Left colon (tissue), 2 donors: Measurements from ENCODE around the gene ST7L. TPM values are rescaled to one million over a fixed set of nuclear protein-coding genes. Genes with fewer than 3 reads are reported as not detected.

ENCODE experiments used
- ATAC-seq: fragments of 200-7000 bp; cut with Tn5 transposase; one replicate; pipeline ENCODE4 v1.9.1; 2020; ENCODE audit warnings: mild to moderate bottlenecking, moderate library complexity
- DNase-seq, 2 donors: peaks; one replicate each; pipeline ENCODE4 v3.0.0-alpha.2; 2020
- intact Hi-C, 2 donors: fragments of 100-400 bp; cut with DNase I in 1 of 2; cut with micrococcal nuclease in 1 of 2; formaldehyde crosslinking; loops; one replicate each; pipeline versions ENCODE4 v1.11.2 to v1.14.0; 2022; cut with DNase I, micrococcal nuclease
- total RNA-seq, 2 donors: library from RNA; stranded (reverse); fragmentation: NEBNext Ultra II Directional; extraction: Animal tissue kit (Norgen Biotek cat#: 25700); gene quantifications; one replicate each; pipeline ENCODE4 v1.2.1, GENCODE V29; 2021
- donor health status: DM: no; HTN: no; CAD: no.
- donor health status: DM: yes; HTN: yes; CAD: no.

Gene ST7L
- total RNA-seq, 2 donors from 2014 or later: 15.5 to 16.1 TPM

DNA sequence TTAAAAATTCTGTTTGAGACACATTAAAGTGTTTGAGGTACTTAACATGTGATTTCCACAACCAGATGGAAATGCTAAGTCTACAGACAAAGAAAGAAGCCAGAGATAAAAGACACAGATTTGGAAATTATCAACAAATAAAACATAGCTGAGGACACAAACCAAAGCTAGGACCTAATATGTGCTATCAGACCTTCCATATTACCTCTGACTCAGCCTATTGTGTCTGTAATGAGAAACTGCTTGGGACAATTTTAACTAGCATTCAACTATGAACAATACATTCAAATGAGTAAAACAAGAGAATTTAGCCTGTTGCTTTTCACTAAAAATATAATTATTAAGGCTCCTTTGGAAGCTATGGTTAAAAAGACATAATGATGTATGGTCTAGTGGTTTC, 55.6 kb downstream of the ST7L start:
- intact Hi-C loops: no loop called here
- ATAC-seq: no peak

DNA sequence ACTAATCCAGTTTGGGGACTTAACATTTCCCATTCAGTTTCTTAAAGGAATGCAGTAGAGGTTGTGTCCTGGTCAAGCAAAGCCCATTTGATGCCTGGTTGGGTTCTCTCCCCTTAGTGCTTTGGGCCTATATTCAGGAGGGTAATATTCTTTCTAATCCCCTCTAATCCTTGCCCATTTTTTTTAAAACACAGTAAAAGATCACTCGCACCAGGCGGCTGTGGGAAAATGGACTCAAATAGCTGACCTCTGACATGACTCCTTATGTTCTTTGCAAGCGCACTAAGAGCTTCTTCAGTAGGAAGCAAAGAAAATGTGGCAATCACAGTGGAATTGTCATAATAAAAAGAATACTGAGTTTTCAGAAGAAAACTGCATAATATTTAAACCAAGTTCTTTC, 60.3 kb downstream of the ST7L start:
- intact Hi-C loops: no loop called here
- DNase-seq: no peak
- no peak for ATAC-seq

More for the DNA sequence above, 55.6 kb downstream of the ST7L start:
- no peak for DNase-seq

DNA sequence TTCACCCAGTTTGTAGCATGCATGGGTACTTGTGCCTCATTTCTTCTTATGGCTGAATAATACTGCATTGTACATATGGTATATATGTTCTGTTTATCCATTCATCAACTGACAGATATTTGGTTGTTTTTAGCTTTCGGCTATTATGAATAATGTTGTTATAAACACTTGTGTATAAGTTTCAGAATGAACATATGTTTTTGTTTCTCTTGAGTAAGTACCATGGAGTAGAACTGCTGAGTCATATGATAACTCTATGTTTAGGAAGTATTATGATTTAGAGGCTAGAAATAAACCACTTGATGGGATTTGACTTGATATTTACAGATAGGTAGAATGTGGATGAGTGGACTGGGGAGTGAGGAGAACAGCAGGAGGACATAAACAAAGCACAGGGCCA, 61.6 kb downstream of the ST7L start:
- intact Hi-C loops: no loop called here
- DNase-seq (no peak), ATAC-seq (no peak)

DNA sequence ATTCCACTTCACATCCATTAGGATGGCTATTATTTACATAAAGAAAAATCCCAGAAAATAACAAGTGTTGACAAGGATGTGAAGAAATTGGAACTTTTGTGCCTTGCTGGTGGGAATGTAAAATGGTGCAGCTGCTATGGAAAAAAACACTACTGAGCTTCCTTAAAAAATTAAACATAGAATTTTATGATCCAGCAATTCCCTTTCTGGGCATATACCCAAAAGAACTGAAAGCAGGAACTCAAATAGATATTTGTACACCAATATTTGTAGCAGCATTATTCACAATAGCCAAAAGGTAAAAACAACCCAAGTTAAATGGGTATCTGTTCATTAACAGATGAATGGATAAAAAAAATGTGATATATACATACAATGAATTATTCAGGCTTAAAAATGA, 64.5 kb downstream of the ST7L start:
- ATAC-seq: peak; percentile 24
- intact Hi-C loops: no loop called here
- no peak for DNase-seq

DNA sequence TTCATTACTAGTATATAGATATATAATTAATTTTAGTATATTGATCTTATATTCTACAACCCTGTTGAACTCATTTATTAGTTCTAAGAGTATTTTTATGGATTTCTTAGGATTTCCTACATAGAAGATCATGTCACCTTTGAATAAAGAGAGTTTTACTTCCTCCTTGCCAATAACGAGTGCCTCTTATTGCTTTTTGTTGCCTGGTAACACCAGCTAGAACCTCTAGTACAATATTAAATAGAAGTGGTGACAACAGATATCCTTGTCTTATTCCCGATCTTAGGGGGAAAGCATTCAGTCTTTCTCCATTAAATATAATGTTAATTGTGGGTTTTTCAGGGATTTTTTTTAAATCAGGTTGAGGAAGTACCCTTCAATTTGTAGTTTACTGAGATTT, 69.4 kb downstream of the ST7L start:
- peak; percentile 87 for ATAC-seq
- no peak for DNase-seq
- intact Hi-C loops: no loop called here

DNA sequence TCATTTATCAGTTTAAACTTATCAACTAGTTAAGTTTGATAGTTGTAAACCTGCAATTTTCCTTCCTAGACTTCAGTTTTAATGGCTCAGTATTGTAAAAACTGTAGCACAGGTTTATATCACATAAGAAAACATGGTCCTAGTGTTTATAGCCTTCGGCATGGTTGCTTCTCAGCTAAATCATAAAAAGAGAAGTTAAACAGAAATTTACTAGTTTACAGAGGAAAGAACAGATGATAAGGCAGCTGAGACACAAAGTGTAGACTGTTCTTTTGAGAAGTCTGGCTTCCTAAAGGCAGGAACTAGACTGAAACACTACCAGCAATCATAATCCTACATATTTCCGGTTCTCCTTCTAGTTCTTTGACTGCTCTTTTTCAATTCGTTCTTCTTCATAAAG, 70.4 kb downstream of the ST7L start:
- DNase-seq (no peak), ATAC-seq (peak; percentile 87)
- intact Hi-C loops: no loop called here

DNA sequence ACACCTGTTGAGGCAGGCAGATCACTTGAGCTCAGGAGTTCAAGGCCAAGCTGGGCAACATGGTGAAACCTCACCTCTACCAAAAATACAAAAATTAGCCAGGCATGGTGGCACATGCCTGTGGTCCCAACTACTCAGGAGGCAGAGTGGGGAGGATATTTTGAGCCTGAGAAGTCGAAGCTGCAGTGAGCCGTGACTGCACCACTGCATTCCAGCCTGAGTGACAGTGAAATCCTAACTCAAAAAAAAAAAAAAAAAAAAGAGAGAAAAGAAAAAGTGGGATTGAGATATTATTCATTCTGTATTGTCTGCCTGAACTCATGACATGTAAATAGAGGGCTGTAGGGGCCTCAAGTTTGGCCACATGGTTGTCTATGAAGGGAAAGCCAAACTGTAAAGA, 72.9 kb downstream of the ST7L start:
- no peak for ATAC-seq
- intact Hi-C loops: no loop called here
- DNase-seq: no peak

DNA sequence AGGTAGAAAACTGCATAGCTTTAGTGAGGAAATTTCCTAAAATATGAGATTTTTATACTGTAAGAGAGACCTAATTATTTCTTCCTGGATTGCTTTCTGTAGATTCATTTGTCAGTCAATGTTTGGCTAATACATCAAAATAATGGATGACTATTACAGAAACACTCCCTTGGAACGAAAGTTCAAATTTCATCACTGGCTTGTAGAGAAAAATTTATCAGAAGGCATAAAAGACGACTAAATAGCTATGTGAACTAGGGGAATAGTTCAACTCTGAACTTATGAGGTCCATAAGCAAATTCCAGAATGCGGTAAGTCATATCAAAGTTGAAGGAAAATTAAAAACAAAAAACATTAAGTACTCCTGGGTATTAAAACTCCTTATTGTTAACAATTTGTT, 74.2 kb downstream of the ST7L start:
- DNase-seq: no peak
- no peak for ATAC-seq

DNA sequence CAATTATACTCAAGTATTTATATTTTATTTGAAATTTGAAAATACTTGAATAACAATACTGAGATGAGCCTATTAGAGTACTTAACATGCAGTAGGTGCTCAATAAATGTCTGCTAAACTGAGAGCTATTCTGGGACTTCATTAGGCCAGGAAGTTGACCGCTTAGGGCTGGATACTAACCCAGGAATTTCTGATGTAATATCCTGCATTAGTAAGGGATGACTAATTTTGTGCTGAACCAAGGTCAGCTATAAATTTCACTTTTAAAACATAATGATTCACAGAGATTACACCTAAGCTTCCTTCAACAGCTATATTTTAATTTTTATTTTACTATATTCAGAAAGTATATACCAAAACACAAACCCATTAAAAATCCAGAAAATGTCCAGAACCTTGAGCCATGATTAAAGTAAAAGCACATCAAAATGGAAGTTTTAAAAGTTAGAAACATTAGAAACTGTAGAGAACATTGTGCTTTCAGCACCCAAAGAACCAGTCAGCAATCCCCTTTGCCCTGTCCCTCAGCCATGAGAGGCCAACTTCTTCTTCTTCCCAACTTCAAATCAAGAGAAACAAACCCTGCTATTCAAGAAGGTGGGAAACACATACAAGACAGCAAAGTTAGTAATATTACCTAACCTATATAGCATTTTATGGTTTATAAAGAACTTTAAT, 74.8 kb downstream of the ST7L start:
- ATAC-seq (peak; percentile 46), DNase-seq (no peak)
- intact Hi-C loops: no loop called here

More for the DNA sequence above, 74.2 kb downstream of the ST7L start:
- intact Hi-C loops: no loop called here

DNA sequence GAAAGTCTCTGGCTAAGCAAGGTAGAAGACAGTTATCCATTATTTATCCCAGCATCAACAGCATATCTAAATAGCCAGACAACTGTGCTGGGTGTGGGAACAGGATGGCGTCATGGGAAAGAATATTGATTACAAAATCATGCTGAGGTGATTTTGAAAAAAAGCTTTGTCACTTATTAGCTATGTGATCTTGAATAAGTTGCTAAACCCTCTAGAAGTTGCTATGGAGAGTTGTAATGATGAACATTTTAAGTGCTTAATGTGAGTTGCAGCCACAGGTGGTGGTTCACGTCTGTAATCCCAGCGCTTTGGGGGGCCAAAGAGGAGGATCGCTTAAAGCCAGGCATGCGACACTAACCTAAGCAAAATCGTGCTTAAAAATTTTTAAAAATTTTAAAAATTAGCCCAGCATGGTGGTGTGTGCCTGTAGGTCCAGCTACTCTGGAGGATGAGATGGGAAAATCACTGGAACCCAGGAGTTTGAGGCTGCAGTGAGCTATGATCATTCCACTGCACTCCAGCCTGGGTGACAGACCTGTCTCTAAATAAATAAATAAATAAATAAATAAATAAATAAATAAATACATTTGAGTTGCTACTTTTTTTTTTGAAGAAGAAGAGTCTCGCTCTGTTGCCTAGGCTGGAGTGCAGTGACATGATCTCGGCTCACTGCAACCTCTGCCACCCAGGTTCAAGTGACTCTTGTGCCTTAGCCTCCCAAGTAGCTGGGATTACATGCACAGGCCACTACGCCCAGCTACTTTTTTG, 76.6 kb downstream of the ST7L start:
- intact Hi-C loops: no loop called here
- ATAC-seq: no peak
- DNase-seq: no peak

DNA sequence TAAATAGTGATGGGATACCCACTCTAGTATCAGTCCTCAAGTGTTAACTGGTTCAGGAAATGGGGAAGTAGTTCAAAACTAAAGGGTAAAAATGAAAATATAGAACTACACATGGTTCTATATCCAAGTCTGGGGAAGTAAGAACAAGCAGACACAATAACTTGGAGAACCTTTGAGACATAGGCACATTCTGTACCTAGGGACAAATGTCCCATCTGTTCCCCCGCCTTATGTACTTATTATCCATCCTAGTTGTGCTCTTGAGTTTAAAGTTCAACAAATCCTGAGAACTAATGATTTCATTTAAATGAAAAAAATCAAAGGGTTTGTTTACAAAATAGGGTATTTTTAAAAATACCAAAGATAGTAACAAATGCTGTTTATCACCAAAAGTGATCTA, 77.6 kb downstream of the ST7L start:
- intact Hi-C loops: no loop called here
- DNase-seq (no peak), ATAC-seq (no peak)

DNA sequence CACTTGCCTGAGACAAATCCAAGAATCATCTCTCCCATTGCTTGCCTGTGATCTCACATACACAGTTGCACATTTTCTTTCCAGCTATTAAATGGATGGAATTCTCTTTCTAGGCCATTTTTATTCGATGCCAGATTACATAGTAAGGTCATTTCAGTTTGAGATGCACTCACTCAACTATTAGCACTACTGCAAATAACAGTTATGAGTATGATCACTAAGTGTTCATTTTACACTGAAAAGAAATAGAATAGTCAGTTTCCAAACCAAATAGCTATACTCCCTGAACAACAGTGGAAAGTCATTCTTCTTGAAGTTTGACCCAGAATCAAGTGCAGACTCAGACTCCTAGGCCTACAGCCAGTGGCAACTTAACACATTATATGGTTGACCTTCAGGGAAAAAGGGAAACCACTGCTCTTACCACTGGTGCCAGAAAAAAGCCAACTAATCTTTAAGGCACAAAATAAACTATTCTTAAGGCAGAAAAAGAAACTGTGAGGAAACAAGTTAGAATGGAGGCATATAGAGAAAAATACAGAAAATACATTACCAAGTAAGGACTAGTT, 78.6 kb downstream of the ST7L start:
- DNase-seq (no peak), ATAC-seq (no peak)
- intact Hi-C loops: no loop called here

DNA sequence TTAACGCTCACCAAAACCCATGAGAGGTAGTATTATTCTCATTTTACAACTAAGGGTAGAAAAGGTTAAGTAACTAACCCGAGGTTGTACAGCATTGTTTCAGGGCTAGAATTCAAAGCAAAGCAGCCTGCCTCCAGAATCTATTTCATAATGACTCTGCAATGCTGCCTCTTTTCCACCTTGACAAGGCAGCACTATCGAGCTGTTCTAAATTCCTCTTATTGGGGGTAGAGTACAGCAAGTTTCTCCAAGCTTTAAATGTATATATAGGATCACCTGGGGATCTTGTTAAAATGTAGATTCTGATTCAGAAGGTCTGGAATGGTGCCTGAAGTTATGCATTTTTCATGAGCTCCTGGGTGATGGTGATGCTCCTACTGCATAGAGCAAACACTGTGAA, 80.1 kb downstream of the ST7L start:
- intact Hi-C loops: no loop called here
- ATAC-seq (no peak), DNase-seq (no peak)

DNA sequence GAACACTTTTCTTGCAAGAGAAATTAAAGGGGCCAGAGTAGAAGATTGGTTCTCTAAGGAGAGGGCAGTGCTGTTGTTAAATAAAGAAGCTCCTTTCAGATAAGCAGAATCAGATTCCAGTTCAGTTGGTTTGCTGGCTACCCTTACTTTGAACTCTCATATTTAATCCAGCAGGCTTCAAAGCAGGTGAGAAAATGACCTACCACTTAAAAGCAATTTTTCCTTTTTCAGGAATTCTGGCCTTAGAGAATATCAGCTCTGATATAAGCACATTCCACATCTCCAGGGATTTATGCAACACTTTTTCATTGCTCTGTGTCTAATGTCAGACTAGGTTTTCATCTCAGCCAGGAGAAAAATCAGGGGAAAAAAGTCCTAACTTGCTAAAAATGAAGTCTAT, 81.5 kb downstream of the ST7L start:
- intact Hi-C loops: no loop called here
- no peak for DNase-seq
- no peak for ATAC-seq

DNA sequence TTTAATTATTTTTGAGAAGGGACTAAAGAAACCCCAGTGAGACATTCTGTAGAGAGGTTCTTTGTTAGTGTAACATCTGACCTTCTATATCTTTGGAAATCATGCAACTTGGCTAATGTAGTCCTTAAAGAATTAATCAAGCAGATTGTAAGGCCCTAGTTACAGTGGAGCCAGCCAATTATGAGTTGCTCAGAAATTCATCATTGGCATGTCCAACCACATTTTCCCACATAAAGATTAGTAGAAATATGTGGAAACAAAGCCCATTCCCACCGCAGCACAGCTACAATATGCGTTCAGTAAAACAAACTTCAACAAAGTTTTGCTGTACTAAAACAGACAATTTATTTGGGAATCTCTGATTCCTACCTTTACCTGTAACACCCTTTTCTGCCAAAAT, 82.4 kb downstream of the ST7L start:
- DNase-seq (no peak), ATAC-seq (no peak)
- intact Hi-C loops: no loop called here

DNA sequence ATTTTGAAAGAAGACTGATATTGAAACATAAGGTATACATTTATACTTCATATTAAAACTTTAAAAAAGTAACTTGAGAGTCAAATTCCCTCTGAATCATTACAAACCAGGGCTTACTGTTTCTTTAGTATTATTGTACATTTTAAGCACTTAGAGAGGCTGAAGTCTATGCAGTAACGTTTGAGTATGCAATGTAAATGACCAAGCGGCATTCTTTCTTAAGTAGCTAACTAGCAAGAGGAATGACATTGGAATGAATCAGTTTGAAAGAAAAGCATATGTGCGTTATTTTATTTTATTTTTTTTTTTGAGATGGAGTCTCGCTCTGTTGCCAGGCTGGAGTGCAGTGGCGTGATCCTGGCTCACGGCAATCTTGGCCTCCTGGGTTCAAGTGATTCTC, 85.9 kb downstream of the ST7L start:
- DNase-seq: no peak
- intact Hi-C loops: no loop called here
- ATAC-seq: no peak

DNA sequence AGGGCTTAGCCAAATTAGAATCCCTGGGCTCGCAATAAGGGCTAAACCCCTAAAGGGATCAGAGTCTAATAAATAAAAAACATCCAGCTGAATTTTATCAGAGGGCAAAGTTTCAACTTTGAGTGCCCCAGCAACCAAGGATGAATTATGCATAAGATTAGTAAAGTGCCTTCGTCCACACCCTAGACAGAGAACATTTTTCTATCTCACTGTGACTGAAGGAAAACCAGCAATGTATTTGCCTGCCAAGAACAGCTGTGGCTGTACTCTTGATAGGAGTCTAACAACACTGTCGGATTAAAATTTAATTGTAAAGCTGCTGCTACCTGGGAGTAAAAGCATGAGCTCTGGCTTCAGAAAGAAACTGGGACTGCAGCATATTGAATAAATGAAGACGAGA, 86.9 kb downstream of the ST7L start:
- intact Hi-C loops: no loop called here
- ATAC-seq: peak; percentile 97
- DNase-seq: no peak

DNA sequence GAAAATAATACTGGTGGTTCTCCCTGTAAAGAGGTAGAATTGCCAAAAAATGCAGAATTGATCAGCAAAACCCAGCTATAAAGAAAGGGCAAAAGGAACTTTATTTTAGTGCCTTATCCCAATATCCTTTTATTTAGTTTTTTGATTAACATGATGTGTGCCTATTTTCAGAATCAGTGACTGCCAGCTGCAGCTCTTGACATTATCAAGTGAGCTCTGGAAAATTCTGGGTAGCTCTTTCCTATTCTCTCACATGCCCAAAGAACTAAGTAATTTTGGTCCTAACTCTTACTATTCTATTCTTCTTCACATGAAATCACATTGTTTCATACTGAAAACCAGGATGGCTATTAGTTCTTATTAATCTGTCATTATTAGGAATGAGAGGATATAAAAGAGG, 88.1 kb downstream of the ST7L start:
- intact Hi-C loops: no loop called here
- DNase-seq (no peak), ATAC-seq (no peak)

DNA sequence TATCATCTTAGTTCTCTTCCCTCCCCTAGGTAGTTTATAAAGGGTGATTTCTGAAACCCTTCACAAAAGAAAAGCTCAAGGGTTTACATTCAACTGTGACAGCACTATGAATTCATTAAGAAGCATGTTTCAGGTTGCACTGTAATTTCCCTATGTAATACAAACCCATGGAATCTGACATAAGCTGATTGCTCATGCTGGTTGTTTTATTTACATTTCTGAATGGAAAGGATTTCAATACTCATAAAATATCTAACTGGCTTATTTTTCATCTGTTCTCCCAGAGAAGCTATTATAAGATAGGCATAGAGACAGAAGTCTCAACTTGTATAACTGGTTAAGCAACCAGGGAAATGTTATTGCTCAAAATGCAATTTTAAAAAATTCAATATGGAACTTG, 89.6 kb downstream of the ST7L start:
- DNase-seq (no peak), ATAC-seq (peak; percentile 15)
- intact Hi-C loops: no loop called here

DNA sequence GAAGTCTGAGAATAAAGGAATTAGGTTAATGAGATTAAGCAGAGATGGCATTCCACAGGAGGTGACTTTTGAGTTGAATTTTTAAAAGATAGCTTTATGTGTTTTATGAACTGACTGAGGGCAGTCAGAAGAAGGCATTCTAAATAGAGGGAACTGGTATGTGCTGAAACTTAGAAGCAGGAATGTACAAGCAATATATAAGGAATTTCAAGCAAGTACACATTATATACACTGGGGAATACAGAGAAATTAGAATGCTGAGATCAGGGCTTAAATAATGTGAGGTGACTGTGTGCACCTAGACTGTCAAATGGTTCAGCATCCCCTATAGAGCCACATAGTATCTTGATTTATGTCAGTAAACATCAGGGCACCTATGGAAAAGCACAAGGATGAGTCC, 90.9 kb downstream of the ST7L start:
- intact Hi-C loops: no loop called here
- no peak for ATAC-seq
- no peak for DNase-seq
